NAMALWA (cell line): Measurements from ENCODE around the gene SAP25.
"Not testable (repeated sequence)": the region's sequence is repeated elsewhere in the genome, so short reads cannot be mapped to it uniquely, and the experiment has no call there.

ENCODE experiments used
- DNase-seq: peaks from one replicate; pipeline ENCODE4 v3.0.0-alpha.2; 2015; ENCODE audit warnings: low spot score

Gene SAP25

GRCh38 chr7:100561491-100562194, 12.1 kb downstream of the SAP25 start:
- DNase-seq: no peak

- DNase-seq: no peak
Measured at GRCh38 chr7:100559127-100559526, 14.6 kb downstream of the SAP25 start.

- DNase-seq: no peak
Measured at GRCh38 chr7:100556541-100556940, 17.2 kb downstream of the SAP25 start.

GRCh38 chr7:100555701-100556100, 18.0 kb downstream of the SAP25 start:
- no peak for DNase-seq

- no peak for DNase-seq
Measured at GRCh38 chr7:100553032-100553431, 20.7 kb downstream of the SAP25 start.

- no peak for DNase-seq
Measured at GRCh38 chr7:100552532-100552931, 21.2 kb downstream of the SAP25 start.

GRCh38 chr7:100548446-100548845, 25.3 kb downstream of the SAP25 start:
- not testable (repeated sequence) for DNase-seq

GRCh38 chr7:100547872-100548271, 25.8 kb downstream of the SAP25 start:
- DNase-seq: no peak

GRCh38 chr7:100546926-100547800, 26.5 kb downstream of the SAP25 start:
- no peak for DNase-seq

GRCh38 chr7:100546129-100546925, 27.4 kb downstream of the SAP25 start:
- no peak for DNase-seq

GRCh38 chr7:100545360-100546128, 28.2 kb downstream of the SAP25 start:
- peak; percentile 36 for DNase-seq

GRCh38 chr7:100544967-100545359, 28.7 kb downstream of the SAP25 start:
- no peak for DNase-seq

- no peak for DNase-seq
Measured at GRCh38 chr7:100544386-100544785, 29.3 kb downstream of the SAP25 start.

- DNase-seq: no peak
Measured at GRCh38 chr7:100543586-100543985, 30.1 kb downstream of the SAP25 start.

- not testable (repeated sequence) for DNase-seq
Measured at GRCh38 chr7:100541309-100541708, 32.4 kb downstream of the SAP25 start.

- no peak for DNase-seq
Measured at GRCh38 chr7:100540073-100540723, 33.5 kb downstream of the SAP25 start.

- DNase-seq: no peak
Measured at GRCh38 chr7:100539436-100540006, 34.2 kb downstream of the SAP25 start.

- peak; percentile 100 for DNase-seq
Measured at GRCh38 chr7:100538654-100539435, 34.9 kb downstream of the SAP25 start, which contains the start of gene AGFG2. TSS of gene AGFG2 (plus strand) at chr7:100539203. CDS start at chr7:100539347, 144 bp downstream.

- DNase-seq: no peak
Measured at GRCh38 chr7:100538348-100538653, 35.4 kb downstream of the SAP25 start.

GRCh38 chr7:100536695-100537094, 37.0 kb downstream of the SAP25 start:
- not testable (repeated sequence) for DNase-seq
